Fibroblast of lung (primary cell): ENCODE data around the gene GRIN3A. TPM values are rescaled to one million over a fixed set of nuclear protein-coding genes. Genes with fewer than 3 reads are reported as not detected.

Experiments used
- DNase-seq, 2 donors: peaks; one replicate each; pipeline versions ENCODE4 v3.0.0 to v3.0.0-alpha.2; 2010; ENCODE audit warnings: low read depth in 2 of 2
- H2AFZ ChIP-seq: 2 replicates; pipeline ENCODE4 v1.5.1; 2012; ENCODE audit warnings: low read length, control low read depth, inconsistent platforms
- H3K27ac ChIP-seq: 2 replicates; pipeline ENCODE4 v1.5.1; 2011; ENCODE audit warnings: low read length, control low read depth; ENCODE audit not compliant: insufficient read depth
- H3K27me3 ChIP-seq: 2 replicates; pipeline ENCODE4 v1.5.1; 2011; ENCODE audit warnings: mild to moderate bottlenecking, low read length; ENCODE audit not compliant: control insufficient read depth, insufficient read depth
- H3K36me3 ChIP-seq: 2 replicates; pipeline ENCODE4 v1.5.1; 2011; ENCODE audit warnings: low read length; ENCODE audit not compliant: control insufficient read depth, insufficient read depth
- H3K4me1 ChIP-seq: 2 replicates; pipeline ENCODE4 v1.5.1; 2011; ENCODE audit warnings: low read length; ENCODE audit not compliant: control insufficient read depth, insufficient read depth; ENCODE audit errors: extremely low read depth
- H3K4me2 ChIP-seq: 2 replicates; pipeline ENCODE4 v1.5.1; 2011; ENCODE audit warnings: low read length, control low read depth; ENCODE audit not compliant: insufficient read depth; ENCODE audit errors: extremely low read depth
- H3K4me3 ChIP-seq, 4 experiments: fragments of 200-600 bp in 1 of 4; sonication (generic) in 1 of 4; replicated peaks in 1 of 4; 2 replicates each; pipeline ENCODE4 v1.5.1; 2011 to 2016; ENCODE audit warnings: low read length in 4 of 4, low read depth in 3 of 4, mild to moderate bottlenecking in 3 of 4, control low read depth in 2 of 4, inconsistent platforms in 1 of 4, mixed read lengths in 1 of 4; ENCODE audit not compliant: insufficient read depth in 1 of 4; ENCODE audit errors: control extremely low read depth in 1 of 4
- H3K79me2 ChIP-seq: 2 replicates; pipeline ENCODE4 v1.5.1; 2012; ENCODE audit warnings: mild to moderate bottlenecking, low read length, inconsistent platforms; ENCODE audit not compliant: control insufficient read depth, insufficient read depth
- H3K9ac ChIP-seq: 2 replicates; pipeline ENCODE4 v1.5.1; 2011; ENCODE audit warnings: mild to moderate bottlenecking, low read length, control low read depth; ENCODE audit not compliant: insufficient read depth
- H3K9me3 ChIP-seq: 2 replicates; pipeline ENCODE4 v1.5.1; 2012; ENCODE audit warnings: low read depth, low read length; ENCODE audit not compliant: control insufficient read depth, insufficient read depth
- H4K20me1 ChIP-seq: 2 replicates; pipeline ENCODE4 v1.5.1; 2011; ENCODE audit warnings: low read length; ENCODE audit not compliant: control insufficient read depth, insufficient read depth; ENCODE audit errors: extremely low read depth
- CTCF ChIP-seq, 2 donors: IDR thresholded peaks in 1 of 2; conservative IDR thresholded peaks in 1 of 2; 1 replicate in 1 of 2; 2 replicates in 1 of 2; pipeline ENCODE4 v1.5.1; 2011 to 2012; ENCODE audit warnings: low read length in 2 of 2, control low read depth in 1 of 2, inconsistent platforms in 1 of 2, low read depth in 1 of 2, mild to moderate bottlenecking in 1 of 2
- EZH2 ChIP-seq: IDR thresholded peaks from 2 replicates; pipeline ENCODE4 v1.5.1; 2012; ENCODE audit warnings: low read length, control low read depth, mild to moderate bottlenecking; ENCODE audit errors: missing control alignments
- polyA plus RNA-seq, 2 donors: library from polyadenylated mRNA; depleted of rRNA in 1 of 2; stranded (reverse) in 1 of 2; unstranded in 1 of 2; fragments of >200 nt; gene quantifications; 2 replicates each; pipeline ENCODE4 v1.2.1, GENCODE V29; 2011 to 2012; ENCODE audit warnings: missing spikeins in 1 of 2
- total RNA-seq: library from RNA; depleted of rRNA; stranded (reverse); fragments of >200 nt; gene quantifications from 2 replicates; pipeline ENCODE4 v1.2.1, GENCODE V29; 2014

The GRIN3A gene
- total and polyA plus RNA-seq, 2 donors (not counting 1 experiment from before 2014, with no cell fraction given) = not detected

GRCh38 chr9:101716629-101717028 is 21.8 kb downstream of the GRIN3A start:
- no peaks in the 10 kb centered on the region for H3K27me3 ChIP-seq
- DNase-seq = peak in 1 of 2 donors; percentile 8
- no peaks in the 10 kb centered on the region for H4K20me1 ChIP-seq
- no peak overlapping the region for H3K27ac ChIP-seq
- no peak overlapping the region for H3K4me3 ChIP-seq
- H3K9ac ChIP-seq = no peak overlapping the region
- H3K4me1 ChIP-seq = no peaks in the 10 kb centered on the region
- H3K4me2 ChIP-seq = no peak overlapping the region
- H2AFZ ChIP-seq = no peak overlapping the region
- no peaks in the 10 kb centered on the region for H3K9me3 ChIP-seq
- H3K36me3 ChIP-seq = no peaks in the 10 kb centered on the region
- H3K79me2 ChIP-seq = no peaks in the 10 kb centered on the region
- no peak for TF ChIP-seq EZH2
- no peak for TF ChIP-seq CTCF (conservative IDR thresholded peaks at IDR 0.05 in 1 of 2, IDR thresholded peaks at IDR 0.05 in 1 of 2; ENCODE audit: low read depth in 1 of 2, low read length in 2 of 2)

GRCh38 chr9:101711330-101711941 is 27.0 kb downstream of the GRIN3A start:
- Histone ChIP-seq H3K36me3 (no peaks in the 10 kb centered on the region), H3K4me2 (no peak overlapping the region), H3K27ac (no peak overlapping the region), H2AFZ (no peak overlapping the region), H3K4me1 (no peaks in the 10 kb centered on the region), H4K20me1 (no peaks in the 10 kb centered on the region), H3K9me3 (no peaks in the 10 kb centered on the region), H3K9ac (no peak overlapping the region), H3K79me2 (no peaks in the 10 kb centered on the region), H3K27me3 (no peaks in the 10 kb centered on the region), H3K4me3 (no peak overlapping the region)
- TF ChIP-seq EZH2 = no peak
- TF ChIP-seq CTCF (conservative IDR thresholded peaks at IDR 0.05 in 1 of 2, IDR thresholded peaks at IDR 0.05 in 1 of 2; ENCODE audit: low read depth in 1 of 2, low read length in 2 of 2) = peak; percentile 36 to 41
- no peak for DNase-seq

- Histone ChIP-seq H3K9me3 (no peaks in the 10 kb centered on the region), H3K36me3 (no peaks in the 10 kb centered on the region), H3K9ac (no peak overlapping the region), H3K4me1 (no peaks in the 10 kb centered on the region), H3K27ac (no peak overlapping the region), H2AFZ (no peak overlapping the region), H3K4me3 (no peak overlapping the region), H3K4me2 (no peak overlapping the region), H3K27me3 (no peaks in the 10 kb centered on the region), H4K20me1 (no peaks in the 10 kb centered on the region), H3K79me2 (no peaks in the 10 kb centered on the region)
- TF ChIP-seq CTCF (conservative IDR thresholded peaks at IDR 0.05 in 1 of 2, IDR thresholded peaks at IDR 0.05 in 1 of 2; ENCODE audit: low read depth in 1 of 2, low read length in 2 of 2) (no peak), EZH2 (no peak)
- no peak for DNase-seq
Measured at GRCh38 chr9:101708855-101709254, 29.6 kb downstream of the GRIN3A start.
